B cell (primary cell): ENCODE measurements around the gene GAR1. TPM values are rescaled to one million over a fixed set of nuclear protein-coding genes. Genes with fewer than 3 reads are reported as not detected.

ENCODE experiments used
- ATAC-seq: fragments of 200-7000 bp; cut with Tn5 transposase; one replicate; pipeline ENCODE4 v1.10.0; 2021; ENCODE audit warnings: low read depth, mild to moderate bottlenecking, moderate number of reproducible peaks, moderate library complexity
- CTCF ChIA-PET: fragments of 350-600 bp; sonication (Branson Sonifier 250); formaldehyde crosslinking; loops from one replicate; lab custom pipeline; 2021; ENCODE audit warnings: antibody characterized with exemption, inconsistent platforms; lab: Charles Lee
- POLR2A ChIA-PET: fragments of 350-600 bp; sonication (Branson Sonifier 250); formaldehyde crosslinking; loops from one replicate; lab custom pipeline; 2021; ENCODE audit warnings: antibody characterized with exemption; lab: Charles Lee
- DNase-seq: peaks from one replicate; pipeline ENCODE4 v3.0.0; 2013
- H2AFZ ChIP-seq: 2 replicates; pipeline ENCODE4 v1.6.1; 2012; ENCODE audit warnings: mild to moderate bottlenecking, low read depth, low read length; ENCODE audit not compliant: insufficient read depth, poor library complexity, severe bottlenecking
- H3K27ac ChIP-seq, 2 donors: 1 replicate in 1 of 2; 2 replicates in 1 of 2; pipeline ENCODE4 v1.5.1; 2012 to 2013; ENCODE audit warnings: low read length in 2 of 2, mild to moderate bottlenecking in 2 of 2, moderate library complexity in 1 of 2
- H3K27me3 ChIP-seq, 4 experiments: fragments of 200-600 bp in 1 of 4; sonication (generic) in 1 of 4; replicated peaks in 1 of 4; 1 replicate in 2 of 4; 2 replicates in 2 of 4; pipeline versions ENCODE4 v1.6.1 to v1.7.0; 2013 to 2016; ENCODE audit warnings: low read length in 3 of 4, mild to moderate bottlenecking in 2 of 4, mixed read lengths in 1 of 4, moderate library complexity in 1 of 4; ENCODE audit not compliant: insufficient read depth in 4 of 4, control insufficient read depth in 3 of 4; ENCODE audit errors: control extremely low read depth in 1 of 4
- H3K36me3 ChIP-seq, 2 experiments: replicated peaks in 1 of 2; 1 replicate in 1 of 2; 2 replicates in 1 of 2; pipeline versions ENCODE4 v1.6.1 to v1.7.1; 2013; ENCODE audit warnings: low read length in 1 of 2; ENCODE audit not compliant: insufficient read depth in 2 of 2, control insufficient read depth in 1 of 2; ENCODE audit errors: control extremely low read depth in 1 of 2, extremely low read depth in 1 of 2
- H3K4me1 ChIP-seq, 2 donors: fragments of 200-600 bp in 1 of 2; sonication (generic) in 1 of 2; 1 replicate in 1 of 2; 2 replicates in 1 of 2; pipeline versions ENCODE4 v1.5.1 to v1.6.1; 2013 to 2017; ENCODE audit warnings: low read length in 2 of 2; ENCODE audit not compliant: control insufficient read depth in 2 of 2, insufficient read depth in 2 of 2
- H3K4me2 ChIP-seq: replicated peaks from 2 replicates; pipeline ENCODE3; 2012; ENCODE audit warnings: mild to moderate bottlenecking, low read depth, low read length; ENCODE audit not compliant: poor library complexity, severe bottlenecking
- H3K4me3 ChIP-seq, 5 experiments: fragments of 200-600 bp in 1 of 5; sonication (generic) in 1 of 5; 1 replicate in 3 of 5; 2 replicates in 2 of 5; pipeline versions ENCODE4 v1.5.1 to v1.7.0; 2011 to 2016; ENCODE audit warnings: low read length in 4 of 5, mild to moderate bottlenecking in 4 of 5, low read depth in 2 of 5, control low read depth in 1 of 5, moderate library complexity in 1 of 5; ENCODE audit not compliant: insufficient read depth in 1 of 5; ENCODE audit errors: control extremely low read depth in 1 of 5, extremely low read depth in 1 of 5
- H3K79me2 ChIP-seq: fragments of 200-600 bp; sonication (generic); one replicate; pipeline ENCODE4 v1.6.0; 2016; ENCODE audit warnings: low read length; ENCODE audit not compliant: control insufficient read depth, insufficient read depth
- H3K9ac ChIP-seq: fragments of 200-600 bp; sonication (generic); 2 replicates; pipeline ENCODE4 v1.6.1; 2017; ENCODE audit warnings: mild to moderate bottlenecking, low read length, moderate library complexity
- H3K9me3 ChIP-seq, 3 donors: one replicate each; pipeline versions ENCODE4 v1.6.1 to v1.7.1; 2013; ENCODE audit warnings: low read length in 2 of 3; ENCODE audit not compliant: control insufficient read depth in 2 of 3, insufficient read depth in 1 of 3; ENCODE audit errors: control extremely low read depth in 1 of 3
- H4K20me1 ChIP-seq: 2 replicates; pipeline ENCODE4 v1.6.0; 2012; ENCODE audit warnings: mild to moderate bottlenecking, low read length; ENCODE audit not compliant: insufficient read depth, control insufficient read depth, poor library complexity, severe bottlenecking
- H3K27ac Mint-ChIP-seq: one replicate; pipeline ENCODE4 v1.8.0; 2021; ENCODE audit warnings: mixed read lengths
- H3K27me3 Mint-ChIP-seq: one replicate; pipeline ENCODE4 v1.8.0; 2021; ENCODE audit warnings: mixed read lengths
- H3K4me1 Mint-ChIP-seq: one replicate; pipeline ENCODE4 v1.8.0; 2021; ENCODE audit warnings: mixed read lengths
- H3K4me3 Mint-ChIP-seq: one replicate; pipeline ENCODE4 v1.8.0; 2021; ENCODE audit warnings: mixed read lengths
- H3K9me3 Mint-ChIP-seq: one replicate; pipeline ENCODE4 v1.8.0; 2022; ENCODE audit warnings: mixed read lengths; ENCODE audit not compliant: insufficient read depth
- EZH2 ChIP-seq: IDR thresholded peaks from 2 replicates; pipeline ENCODE4 v1.6.1; 2012; ENCODE audit warnings: borderline replicate concordance, low read depth, mild to moderate bottlenecking, moderate library complexity, low read length; ENCODE audit not compliant: insufficient read depth, poor library complexity, severe bottlenecking
- WGBS: methylation state at CpG from one replicate; pipeline ENCODE4 v1.1.5; 2013; ENCODE audit warnings: missing lambda C conversion rate; ENCODE audit not compliant: insufficient coverage; 5-methylcytosine and 5-hydroxymethylcytosine counted together
- intact Hi-C: fragments of 100-400 bp; cut with micrococcal nuclease; formaldehyde crosslinking; loops from one replicate; pipeline ENCODE4 v1.10.0; 2022
- polyA plus RNA-seq: library from polyadenylated mRNA; depleted of rRNA; stranded (reverse); fragments of >200 nt; gene quantifications from 2 replicates; pipeline ENCODE4 v1.2.3, GENCODE V29; 2012
- total RNA-seq, 2 donors: library from RNA; stranded (reverse); fragments of 120-200 nt in 1 of 2; gene quantifications; 1 replicate in 1 of 2; 2 replicates in 1 of 2; pipeline versions ENCODE4 v1.2.3 to v1.2.4, GENCODE V29; 2013 to 2022

The GAR1 gene
- total and polyA plus RNA-seq, 2 donors (not counting 1 experiment from before 2014, with no cell fraction given) = 4.5 to 10.0 TPM

DNA sequence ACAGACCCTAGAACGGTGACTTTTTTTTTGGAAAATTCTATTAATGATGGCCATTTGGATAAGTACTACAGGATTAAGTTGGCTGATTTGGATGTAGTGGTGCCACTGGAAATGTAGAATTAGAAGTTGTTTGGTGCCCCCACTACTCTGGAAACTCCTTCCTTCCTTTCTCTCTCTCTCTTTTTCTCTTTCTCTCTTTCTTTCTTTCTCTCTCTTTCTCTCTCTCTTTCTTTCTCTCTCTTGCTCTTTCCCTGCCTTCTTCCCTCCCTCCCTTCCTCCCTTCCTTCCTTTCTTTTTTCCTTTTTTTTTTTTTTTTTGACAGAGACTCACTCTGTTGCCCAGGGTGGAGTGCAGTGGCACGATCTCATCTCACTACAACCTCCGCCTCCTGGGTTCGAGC lies 2.7 kb downstream of the GAR1 start:
- intact Hi-C loops = loop anchor here (10.0 kb wide), 2 partner anchors 1163 to 1193 kb away; partner anchors contain the start of genes OSTC and RPL34
- peaks cover 32% of the 10 kb centered on the region for H3K4me1 Mint-ChIP-seq
- ATAC-seq (no peak), DNase-seq (no peak)
- peaks cover 0 to 32% of the 10 kb centered on the region in 2 experiments for H3K36me3 ChIP-seq
- no peaks in the 10 kb centered on the region for H3K27me3 ChIP-seq
- H3K9me3 ChIP-seq = no peaks in the 10 kb centered on the region
- peaks cover 34% of the 10 kb centered on the region for H3K79me2 ChIP-seq
- ChIA-PET CTCF (no interaction called here), POLR2A (interaction anchor here (0.7 kb wide), 1 partner anchor 385 kb away, joined by 4 read pairs; the partner anchor contains the start of gene SEC24B)
- no peak overlapping the region for H3K27ac Mint-ChIP-seq
- H3K9me3 Mint-ChIP-seq = no peaks in the 10 kb centered on the region
- H3K4me1 ChIP-seq = peaks cover 14 to 16% of the 10 kb centered on the region in 2 donors
- 100% methylated on average over 3 of the region's 4 CpGs for whole genome bisulfite sequencing
- TF ChIP-seq EZH2 = no peak
- H3K9ac ChIP-seq = no peak overlapping the region
- H3K4me2 ChIP-seq = no peak overlapping the region
- no peak overlapping the region for H2AFZ ChIP-seq
- H3K27ac ChIP-seq = no peak overlapping the region
- H3K4me3 Mint-ChIP-seq = no peak overlapping the region
- no peaks in the 10 kb centered on the region for H4K20me1 ChIP-seq
- no peak overlapping the region for H3K4me3 ChIP-seq
- no peaks in the 10 kb centered on the region for H3K27me3 Mint-ChIP-seq

DNA sequence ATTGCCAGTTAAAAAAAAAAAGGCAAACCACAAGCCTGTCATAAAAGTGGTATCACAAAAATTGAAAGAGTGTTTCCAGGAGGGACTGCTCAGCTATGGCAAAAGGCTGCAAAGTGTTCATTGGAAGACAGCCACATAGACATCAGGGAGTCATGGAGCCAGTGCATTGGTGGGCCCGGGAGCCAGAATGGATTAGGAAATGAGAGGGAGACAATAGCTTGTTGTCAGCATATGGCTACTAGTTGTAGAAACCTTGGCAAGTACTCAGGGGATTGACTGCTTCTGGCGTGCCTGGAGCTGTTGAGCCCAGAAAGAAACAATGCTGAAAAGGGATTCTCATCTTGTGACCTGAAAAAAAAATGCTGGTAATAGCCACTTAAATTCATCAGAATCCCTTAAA lies 5.0 kb downstream of the GAR1 start:
- Histone ChIP-seq H3K4me3 (no peak overlapping the region), H3K9ac (no peak overlapping the region), H4K20me1 (no peaks in the 10 kb centered on the region), H3K4me1 (peaks cover 8 to 11% of the 10 kb centered on the region in 2 donors), H3K27me3 (no peaks in the 10 kb centered on the region), H3K79me2 (peaks cover 28% of the 10 kb centered on the region), H3K36me3 (peaks cover 0 to 44% of the 10 kb centered on the region in 2 experiments), H3K9me3 (no peaks in the 10 kb centered on the region), H3K27ac (peak overlapping the region in 1 of 2 donors; percentile 25), H2AFZ (no peak overlapping the region), H3K4me2 (no peak overlapping the region)
- Mint-ChIP-seq H3K9me3 (no peaks in the 10 kb centered on the region), H3K27ac (no peak overlapping the region), H3K4me1 (peaks cover 22% of the 10 kb centered on the region), H3K4me3 (no peak overlapping the region), H3K27me3 (no peaks in the 10 kb centered on the region)
- no peak for DNase-seq
- WGBS = 100% methylated on average over 1 of the region's 2 CpGs
- CTCF ChIA-PET = interaction anchor here (0.6 to 2.2 kb wide), 2 partner anchors 16 to 324 kb away, joined by 3 to 8 read pairs; no protein-coding TSS in a partner anchor
- TF ChIP-seq EZH2 = no peak
- POLR2A ChIA-PET = no interaction called here
- intact Hi-C loops = no loop called here
- ATAC-seq = no peak
